Astrocyte (in vitro differentiated cells and primary cell): Measurements from ENCODE around the gene BMPER. TPM values are rescaled to one million over a fixed set of nuclear protein-coding genes. Genes with fewer than 3 reads are reported as not detected.

ENCODE experiments used
- DNase-seq: peaks from one replicate; pipeline ENCODE4 v3.0.0-alpha.2; 2010; ENCODE audit warnings: low read depth
- FAIRE-seq: peaks from 2 replicates; lab custom pipeline; 2011; peaks lifted over from hg19 to GRCh38; lab: Jason Lieb, UNC
- H2AFZ ChIP-seq: 2 replicates; pipeline ENCODE4 v1.6.0; 2012; ENCODE audit warnings: low read depth, low read length, inconsistent platforms
- H3K27ac ChIP-seq: 2 replicates; pipeline ENCODE4 v1.5.1; 2011; ENCODE audit warnings: low read depth, low read length, inconsistent platforms
- H3K27me3 ChIP-seq: 2 replicates; pipeline ENCODE4 v1.6.0; 2011; ENCODE audit warnings: low read length, inconsistent platforms; ENCODE audit not compliant: insufficient read depth
- H3K36me3 ChIP-seq: 2 replicates; pipeline ENCODE4 v1.5.1; 2011; ENCODE audit warnings: low read length, inconsistent platforms; ENCODE audit not compliant: insufficient read depth
- H3K4me1 ChIP-seq: 2 replicates; pipeline ENCODE4 v1.5.1; 2011; ENCODE audit warnings: low read length, inconsistent platforms; ENCODE audit not compliant: insufficient read depth
- H3K4me2 ChIP-seq: 2 replicates; pipeline ENCODE4 v1.6.0; 2012; ENCODE audit warnings: low read length, inconsistent platforms
- H3K4me3 ChIP-seq: 2 replicates; pipeline ENCODE4 v1.5.1; 2011; ENCODE audit warnings: low read depth, mild to moderate bottlenecking, low read length, inconsistent platforms; ENCODE audit not compliant: insufficient read depth
- H3K79me2 ChIP-seq: 2 replicates; pipeline ENCODE4 v1.6.0; 2012; ENCODE audit warnings: mild to moderate bottlenecking, low read length, inconsistent platforms; ENCODE audit not compliant: insufficient read depth
- H3K9ac ChIP-seq: 2 replicates; pipeline ENCODE4 v1.6.0; 2012; ENCODE audit warnings: mild to moderate bottlenecking, low read length, inconsistent platforms
- H3K9me3 ChIP-seq: 2 replicates; pipeline ENCODE4 v1.5.1; 2012; ENCODE audit warnings: low read depth, mild to moderate bottlenecking, low read length, inconsistent platforms; ENCODE audit not compliant: insufficient read depth
- H4K20me1 ChIP-seq: 2 replicates; pipeline ENCODE4 v1.6.0; 2012; ENCODE audit warnings: low read length, inconsistent platforms; ENCODE audit not compliant: insufficient read depth
- H3K27ac Mint-ChIP-seq: one replicate; pipeline ENCODE4 v1.8.0; 2021; ENCODE audit warnings: mild to moderate bottlenecking, mixed read lengths; ENCODE audit not compliant: unreplicated experiment
- H3K27me3 Mint-ChIP-seq: one replicate; pipeline ENCODE4 v1.8.0; 2021; ENCODE audit warnings: low read depth, mixed read lengths; ENCODE audit not compliant: unreplicated experiment
- H3K36me3 Mint-ChIP-seq: one replicate; pipeline ENCODE4 v1.8.0; 2021; ENCODE audit warnings: low read depth, mixed read lengths; ENCODE audit not compliant: unreplicated experiment
- H3K4me1 Mint-ChIP-seq: one replicate; pipeline ENCODE4 v1.8.0; 2021; ENCODE audit warnings: low read depth, mixed read lengths; ENCODE audit not compliant: unreplicated experiment
- H3K4me3 Mint-ChIP-seq: one replicate; pipeline ENCODE4 v1.8.0; 2021; ENCODE audit warnings: mild to moderate bottlenecking, moderate library complexity, mixed read lengths; ENCODE audit not compliant: unreplicated experiment
- H3K9me3 Mint-ChIP-seq: one replicate; pipeline ENCODE4 v1.8.0; 2021; ENCODE audit warnings: mild to moderate bottlenecking, mixed read lengths; ENCODE audit not compliant: unreplicated experiment
- EZH2 ChIP-seq: IDR thresholded peaks from 2 replicates; pipeline ENCODE4 v1.6.1; 2012; ENCODE audit warnings: mild to moderate bottlenecking, low read length, inconsistent platforms; ENCODE audit not compliant: insufficient read depth
- total RNA-seq: library from RNA; stranded (reverse); gene quantifications from 2 replicates; pipeline ENCODE4 v1.2.1, GENCODE V29; 2021
- TF ChIP-seq, protein P1 (sequence below): IDR thresholded peaks from 2 replicates; pipeline ENCODE4 v1.5.1; 2011; ENCODE audit warnings: low read depth, mild to moderate bottlenecking, inconsistent platforms, low read length, moderate library complexity; ENCODE audit not compliant: insufficient read depth

BMPER gene
- total RNA-seq, 1 donor from 2014 or later, result 4.4 TPM

DNA sequence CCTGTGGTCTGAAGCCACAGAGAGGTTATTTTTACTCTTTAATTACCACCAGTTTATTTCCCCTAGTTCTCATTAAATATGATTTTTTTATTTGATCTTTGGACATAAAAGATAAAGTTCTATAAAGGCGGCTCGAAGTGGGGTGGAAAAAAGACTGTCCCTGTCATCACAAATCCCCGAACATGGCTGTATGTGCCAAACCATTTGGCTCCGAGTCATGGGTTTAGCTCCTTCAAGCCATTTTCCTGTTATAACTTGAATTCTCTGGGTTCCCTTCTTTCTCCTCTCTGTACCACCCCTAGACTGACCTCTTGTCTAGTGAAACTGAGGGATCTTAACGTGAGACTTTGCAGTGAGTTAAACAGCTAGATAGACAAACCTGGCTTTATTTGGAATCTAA, 181.6 kb downstream of the BMPER start:
- TF ChIP-seq, protein P1, sequence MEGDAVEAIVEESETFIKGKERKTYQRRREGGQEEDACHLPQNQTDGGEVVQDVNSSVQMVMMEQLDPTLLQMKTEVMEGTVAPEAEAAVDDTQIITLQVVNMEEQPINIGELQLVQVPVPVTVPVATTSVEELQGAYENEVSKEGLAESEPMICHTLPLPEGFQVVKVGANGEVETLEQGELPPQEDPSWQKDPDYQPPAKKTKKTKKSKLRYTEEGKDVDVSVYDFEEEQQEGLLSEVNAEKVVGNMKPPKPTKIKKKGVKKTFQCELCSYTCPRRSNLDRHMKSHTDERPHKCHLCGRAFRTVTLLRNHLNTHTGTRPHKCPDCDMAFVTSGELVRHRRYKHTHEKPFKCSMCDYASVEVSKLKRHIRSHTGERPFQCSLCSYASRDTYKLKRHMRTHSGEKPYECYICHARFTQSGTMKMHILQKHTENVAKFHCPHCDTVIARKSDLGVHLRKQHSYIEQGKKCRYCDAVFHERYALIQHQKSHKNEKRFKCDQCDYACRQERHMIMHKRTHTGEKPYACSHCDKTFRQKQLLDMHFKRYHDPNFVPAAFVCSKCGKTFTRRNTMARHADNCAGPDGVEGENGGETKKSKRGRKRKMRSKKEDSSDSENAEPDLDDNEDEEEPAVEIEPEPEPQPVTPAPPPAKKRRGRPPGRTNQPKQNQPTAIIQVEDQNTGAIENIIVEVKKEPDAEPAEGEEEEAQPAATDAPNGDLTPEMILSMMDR, result no peak
- no peak for TF ChIP-seq EZH2

DNA sequence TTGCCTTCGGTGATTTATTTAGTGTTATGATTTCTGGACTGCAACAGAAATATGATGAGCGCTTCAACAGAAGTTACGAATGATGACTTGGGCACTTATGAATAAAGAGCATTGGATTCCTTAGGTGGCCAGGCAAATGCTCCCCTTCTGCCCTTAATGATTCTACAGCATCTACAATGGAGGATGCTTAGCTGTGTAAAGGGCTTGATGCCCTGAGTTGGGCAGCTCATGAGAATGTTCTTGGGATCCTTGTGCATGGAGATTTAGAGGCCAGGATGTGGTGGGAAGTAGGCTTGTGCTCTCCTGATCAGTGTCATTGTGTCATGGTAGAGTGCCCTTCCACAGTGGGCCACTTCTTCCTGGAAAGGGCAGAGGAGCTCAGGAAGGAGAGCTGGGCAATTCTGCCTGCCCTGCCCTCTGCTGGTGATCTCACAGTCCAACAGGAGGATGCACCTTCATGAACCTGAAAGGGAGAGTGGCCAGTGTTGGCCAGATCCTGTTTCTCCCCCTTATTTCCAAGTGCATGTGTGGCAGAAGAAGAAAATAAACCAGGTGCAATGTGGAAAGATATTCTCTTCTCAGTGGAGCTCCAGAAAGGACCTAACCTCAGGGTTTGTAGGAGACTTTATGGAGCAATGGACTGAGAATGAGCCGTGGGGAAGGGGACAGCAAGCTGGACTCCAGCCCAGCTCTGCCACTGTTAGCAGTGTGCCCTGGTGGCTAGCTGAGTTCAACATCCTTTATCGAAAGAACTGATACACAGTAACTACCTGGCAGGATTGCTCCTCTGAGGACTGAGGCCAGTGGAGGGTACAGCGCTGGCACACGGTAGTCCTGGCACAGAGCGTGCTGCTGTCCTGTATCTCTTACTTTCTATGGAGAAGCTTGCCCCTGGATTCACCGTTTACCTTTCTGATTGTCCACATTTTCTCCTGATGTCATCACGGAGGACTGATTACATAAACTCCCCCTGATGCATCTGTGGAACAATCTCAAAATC, 182.9 kb downstream of the BMPER start:
- no peak overlapping the region for H3K4me3 Mint-ChIP-seq
- no peak overlapping the region for H3K4me3 ChIP-seq
- TF ChIP-seq, protein P1, result peak; percentile 54
- no peak for TF ChIP-seq EZH2
- H3K9ac ChIP-seq, result no peak overlapping the region
- H4K20me1 ChIP-seq, result no peaks in the 10 kb centered on the region
- H3K9me3 ChIP-seq, result no peaks in the 10 kb centered on the region
- FAIRE-seq (no peak), DNase-seq (no peak)
- peaks cover 4% of the 10 kb centered on the region for H3K4me1 Mint-ChIP-seq
- no peaks in the 10 kb centered on the region for H3K79me2 ChIP-seq
- no peaks in the 10 kb centered on the region for H3K36me3 ChIP-seq
- no peak overlapping the region for H3K4me2 ChIP-seq
- H3K27me3 Mint-ChIP-seq, result peaks cover 2% of the 10 kb centered on the region
- H3K27ac Mint-ChIP-seq, result no peak overlapping the region
- H3K36me3 Mint-ChIP-seq, result peaks cover 2% of the 10 kb centered on the region
- no peak overlapping the region for H2AFZ ChIP-seq
- H3K4me1 ChIP-seq, result no peaks in the 10 kb centered on the region
- H3K9me3 Mint-ChIP-seq, result peaks cover 4% of the 10 kb centered on the region
- H3K27ac ChIP-seq, result no peak overlapping the region
- H3K27me3 ChIP-seq, result no peaks in the 10 kb centered on the region

More for the DNA sequence above, 181.6 kb downstream of the BMPER start:
- H3K9me3 Mint-ChIP-seq, result no peaks in the 10 kb centered on the region
- H3K27ac Mint-ChIP-seq, result no peak overlapping the region
- Histone ChIP-seq H3K9ac (no peak overlapping the region), H3K27ac (no peak overlapping the region), H2AFZ (no peak overlapping the region), H3K27me3 (no peaks in the 10 kb centered on the region), H3K36me3 (no peaks in the 10 kb centered on the region), H3K4me1 (no peaks in the 10 kb centered on the region), H3K4me3 (no peak overlapping the region), H4K20me1 (no peaks in the 10 kb centered on the region), H3K9me3 (no peaks in the 10 kb centered on the region), H3K4me2 (no peak overlapping the region), H3K79me2 (no peaks in the 10 kb centered on the region)
- H3K4me3 Mint-ChIP-seq, result no peak overlapping the region
- DNase-seq, result no peak
- no peaks in the 10 kb centered on the region for H3K27me3 Mint-ChIP-seq
- peaks cover 2% of the 10 kb centered on the region for H3K36me3 Mint-ChIP-seq
- no peak for FAIRE-seq
- H3K4me1 Mint-ChIP-seq, result peaks cover 4% of the 10 kb centered on the region
